GM12873 (cell line): ENCODE results near the gene ANKDD1B.

Source experiments
- TF ChIP-seq, protein P1 (sequence below): IDR thresholded peaks from 2 replicates; pipeline ENCODE4 v1.5.1; 2012; ENCODE audit warnings: low read depth, mild to moderate bottlenecking, moderate library complexity, low read length, control low read depth; ENCODE audit not compliant: insufficient read depth; ENCODE audit errors: missing control alignments

Gene ANKDD1B

DNA sequence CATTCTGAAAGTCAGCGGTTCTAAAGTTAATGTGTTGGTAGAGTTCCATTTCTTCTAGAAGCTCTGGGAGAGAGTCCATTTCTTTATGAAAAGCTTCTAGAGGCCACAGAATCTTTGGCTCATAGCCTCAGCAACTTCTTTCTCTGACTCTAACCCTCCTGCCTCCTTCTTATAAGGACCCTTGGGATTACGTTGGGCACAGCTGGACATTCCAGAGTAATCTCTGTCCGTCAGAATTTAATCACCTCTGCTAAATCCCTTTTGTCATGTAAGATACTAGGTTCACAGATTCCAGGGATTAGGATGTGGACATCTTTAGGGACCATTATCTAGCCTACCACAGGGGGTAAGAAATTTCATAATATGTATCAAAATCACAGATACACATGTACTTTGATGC is 22.6 kb upstream of the ANKDD1B start:
- TF ChIP-seq, protein P1, sequence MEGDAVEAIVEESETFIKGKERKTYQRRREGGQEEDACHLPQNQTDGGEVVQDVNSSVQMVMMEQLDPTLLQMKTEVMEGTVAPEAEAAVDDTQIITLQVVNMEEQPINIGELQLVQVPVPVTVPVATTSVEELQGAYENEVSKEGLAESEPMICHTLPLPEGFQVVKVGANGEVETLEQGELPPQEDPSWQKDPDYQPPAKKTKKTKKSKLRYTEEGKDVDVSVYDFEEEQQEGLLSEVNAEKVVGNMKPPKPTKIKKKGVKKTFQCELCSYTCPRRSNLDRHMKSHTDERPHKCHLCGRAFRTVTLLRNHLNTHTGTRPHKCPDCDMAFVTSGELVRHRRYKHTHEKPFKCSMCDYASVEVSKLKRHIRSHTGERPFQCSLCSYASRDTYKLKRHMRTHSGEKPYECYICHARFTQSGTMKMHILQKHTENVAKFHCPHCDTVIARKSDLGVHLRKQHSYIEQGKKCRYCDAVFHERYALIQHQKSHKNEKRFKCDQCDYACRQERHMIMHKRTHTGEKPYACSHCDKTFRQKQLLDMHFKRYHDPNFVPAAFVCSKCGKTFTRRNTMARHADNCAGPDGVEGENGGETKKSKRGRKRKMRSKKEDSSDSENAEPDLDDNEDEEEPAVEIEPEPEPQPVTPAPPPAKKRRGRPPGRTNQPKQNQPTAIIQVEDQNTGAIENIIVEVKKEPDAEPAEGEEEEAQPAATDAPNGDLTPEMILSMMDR, result no peak

DNA sequence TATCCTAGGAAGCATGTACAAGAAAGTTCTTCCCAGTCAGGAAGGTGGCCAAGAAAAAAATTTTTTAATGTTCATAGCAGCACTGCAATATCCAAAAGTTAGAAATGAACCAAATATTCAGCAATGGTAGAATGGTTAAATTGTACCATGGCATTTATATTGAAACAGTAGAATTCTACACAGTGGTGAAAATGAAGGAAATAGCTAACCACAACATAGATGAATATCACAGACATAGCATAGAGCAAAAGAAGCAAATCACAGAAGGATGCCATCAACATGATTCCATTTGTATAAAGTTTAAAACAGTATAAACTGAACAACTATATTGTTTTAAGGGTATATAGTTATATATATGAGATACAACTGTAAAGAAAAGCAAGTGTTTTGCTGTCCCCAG is 10.7 kb upstream of the ANKDD1B start:
- TF ChIP-seq, protein P1, result no peak

DNA sequence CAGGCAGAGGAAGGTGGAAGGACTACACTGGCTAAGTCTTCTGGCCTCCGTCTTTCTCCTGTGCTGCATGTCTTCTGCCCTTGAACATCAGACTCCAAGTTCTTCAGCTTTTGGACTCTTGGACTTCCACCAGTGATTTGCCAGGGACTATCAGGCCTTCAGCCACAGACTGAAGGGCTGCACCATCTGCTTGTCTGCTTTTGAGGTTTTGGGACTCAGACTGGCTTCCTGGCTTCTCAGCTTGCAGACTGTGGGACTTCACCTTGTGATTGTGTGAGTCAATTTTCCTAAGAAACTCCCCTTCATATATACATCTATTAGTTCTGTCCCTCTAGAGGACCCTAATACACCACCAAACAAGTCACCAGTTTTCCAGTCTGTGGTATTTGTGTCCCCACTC is 9.7 kb upstream of the ANKDD1B start:
- TF ChIP-seq, protein P1, result no peak

DNA sequence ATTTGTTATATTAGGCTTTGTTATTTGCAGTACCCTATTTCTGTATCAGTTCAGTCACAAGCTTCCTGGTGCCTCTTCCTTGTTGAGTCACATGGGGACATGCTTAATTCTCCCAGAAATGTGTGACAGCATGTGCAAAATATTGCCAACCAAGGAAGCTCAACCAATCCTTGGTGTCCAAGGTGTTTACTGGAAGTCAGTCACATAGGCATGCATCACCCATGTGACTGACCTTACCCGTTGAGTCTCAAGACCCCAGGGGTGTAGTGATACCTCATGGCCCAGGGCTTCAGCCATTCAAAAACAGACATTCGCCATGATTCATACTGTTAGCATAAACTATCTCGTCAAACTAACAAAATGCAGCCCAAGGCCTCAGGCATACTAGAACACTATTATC is 9.3 kb upstream of the ANKDD1B start:
- TF ChIP-seq, protein P1, result no peak

DNA sequence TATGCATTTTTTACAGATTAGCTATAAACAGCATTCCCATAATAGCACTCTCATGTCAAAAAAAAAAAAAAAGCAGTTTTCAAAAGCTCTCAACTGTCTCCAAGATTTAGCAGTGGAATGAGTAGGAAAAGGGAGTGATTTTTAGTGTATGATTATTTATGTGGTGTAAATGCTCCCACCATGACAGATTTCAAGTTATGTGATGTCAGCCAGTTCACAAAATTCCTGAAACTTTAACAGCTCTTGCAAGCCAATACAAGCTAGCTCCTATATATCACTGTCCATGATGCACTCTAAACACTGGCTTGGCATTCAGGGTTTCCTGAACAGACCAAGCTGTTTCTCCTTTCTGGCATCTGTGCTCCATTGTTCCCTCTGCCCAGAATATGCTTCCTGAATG is 7.9 kb upstream of the ANKDD1B start:
- TF ChIP-seq, protein P1, result no peak

DNA sequence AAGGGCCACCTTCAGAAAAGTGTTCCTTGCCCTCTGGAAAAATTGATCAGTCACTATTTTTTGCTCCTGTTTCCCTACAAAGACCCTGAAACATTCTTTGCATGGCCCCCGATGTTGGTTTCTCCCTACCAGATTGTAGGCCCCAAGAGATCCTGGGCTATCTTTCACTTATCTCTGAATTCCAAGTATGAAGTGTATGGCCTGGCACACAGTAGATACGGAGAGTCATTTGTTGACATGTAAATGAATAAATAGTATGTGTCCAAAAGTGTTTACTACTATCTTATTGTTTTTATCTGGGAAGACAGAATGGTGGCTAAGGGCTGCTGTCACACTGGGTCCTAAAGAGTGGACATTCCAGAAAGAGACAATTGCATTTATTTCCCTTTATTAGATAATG is 7.4 kb upstream of the ANKDD1B start:
- TF ChIP-seq, protein P1, result no peak

DNA sequence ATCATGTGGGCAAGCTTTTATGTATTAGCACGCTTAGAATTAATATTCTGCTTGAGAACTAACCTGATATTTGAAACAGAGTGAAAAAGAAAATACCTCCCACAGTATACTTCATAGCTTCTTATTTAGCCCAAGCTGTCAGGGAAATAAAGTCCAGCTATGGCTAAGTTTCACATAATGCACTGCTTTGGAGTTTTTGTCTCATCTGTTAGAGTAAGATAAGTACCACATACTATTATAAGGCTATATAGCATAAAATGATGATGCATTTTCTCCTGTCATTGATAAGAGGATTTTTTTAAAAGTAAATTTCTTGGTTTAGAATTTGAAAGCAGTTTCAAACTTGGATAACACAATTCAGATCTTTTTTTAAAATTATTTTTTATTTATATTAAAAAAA is 2.4 kb upstream of the ANKDD1B start:
- TF ChIP-seq, protein P1, result no peak
